GM20000 (cell line): Measurements from ENCODE around the gene ST6GALNAC6.

ENCODE experiments used
- DNase-seq: peaks from one replicate; pipeline ENCODE4 v3.0.0; 2012; ENCODE audit warnings: low spot score
- CTCF ChIP-seq: IDR thresholded peaks from 2 replicates; pipeline ENCODE4 v1.5.1; 2012; ENCODE audit warnings: mild to moderate bottlenecking, control low read depth; ENCODE audit errors: extremely low read depth, missing control alignments

Gene ST6GALNAC6

GRCh38 chr9:127931092-127931881 lies 31.9 kb upstream of the ST6GALNAC6 start:
- TF ChIP-seq CTCF, result no peak
- DNase-seq, result peak; percentile 61

- DNase-seq, result peak; percentile 96
- TF ChIP-seq CTCF, result no peak
These were observed 31.1 kb upstream of the ST6GALNAC6 start, which contains the start of gene PIP5KL1 for GRCh38 chr9:127930231-127931091. PIP5KL1 (minus strand) TSS chr9:127930777; CDS start chr9:127930752, 25 bp downstream.

GRCh38 chr9:127929625-127929979 lies 30.2 kb upstream of the ST6GALNAC6 start:
- no peak for TF ChIP-seq CTCF
- no peak for DNase-seq

GRCh38 chr9:127928676-127929624 lies 29.5 kb upstream of the ST6GALNAC6 start:
- DNase-seq, result no peak
- TF ChIP-seq CTCF, result no peak

- DNase-seq, result no peak
These were observed 28.7 kb upstream of the ST6GALNAC6 start for GRCh38 chr9:127927988-127928675.

More at GRCh38 chr9:127927988-127928675, 28.7 kb upstream of the ST6GALNAC6 start:
- TF ChIP-seq CTCF, result no peak
